SK-N-SH (cell line): ENCODE measurements around the gene LEF1.

ENCODE experiments used
- GATA2 ChIP-seq: sonication (generic); formaldehyde crosslinking; IDR thresholded peaks from 2 replicates; pipeline ENCODE4 v1.5.0; 2020; ENCODE audit warnings: mild to moderate bottlenecking, missing genetic modification reagents
- RAD21 ChIP-seq: IDR thresholded peaks from 2 replicates; pipeline ENCODE4 v1.6.1; 2012; ENCODE audit warnings: mild to moderate bottlenecking, low read length

DNA sequence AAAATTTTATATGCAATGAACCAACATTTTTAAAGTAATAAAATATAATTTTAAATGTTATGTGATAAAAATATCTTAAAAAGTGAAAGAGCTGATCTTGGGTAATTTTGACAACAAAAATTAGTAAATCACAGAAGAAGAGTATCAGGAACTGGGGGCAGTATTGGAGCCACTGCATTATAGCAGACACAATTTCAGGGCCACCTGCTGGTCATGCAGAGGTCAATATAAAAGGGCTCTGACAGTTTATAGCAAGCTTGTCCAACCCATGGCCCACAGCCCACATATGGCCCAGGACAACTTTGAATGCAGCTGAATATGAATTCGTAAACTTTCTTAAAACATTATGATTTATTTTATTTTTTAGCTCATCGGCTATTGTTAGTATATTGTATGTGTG is 13.0 kb upstream of the LEF1 start:
- peak; percentile 42 for TF ChIP-seq RAD21
- TF ChIP-seq GATA2 (CRISPR knock-in tag), result no peak
